SKM-1 treated with dmso at 0.1 percent for 144 hours (cell line): ENCODE data around the gene DUSP1.

Experiments used
- DNase-seq: peaks from one replicate; lab custom pipeline; 2025; ENCODE audit not compliant: unreplicated experiment; lab: John Stamatoyannopoulos, UW

Gene DUSP1

DNA sequence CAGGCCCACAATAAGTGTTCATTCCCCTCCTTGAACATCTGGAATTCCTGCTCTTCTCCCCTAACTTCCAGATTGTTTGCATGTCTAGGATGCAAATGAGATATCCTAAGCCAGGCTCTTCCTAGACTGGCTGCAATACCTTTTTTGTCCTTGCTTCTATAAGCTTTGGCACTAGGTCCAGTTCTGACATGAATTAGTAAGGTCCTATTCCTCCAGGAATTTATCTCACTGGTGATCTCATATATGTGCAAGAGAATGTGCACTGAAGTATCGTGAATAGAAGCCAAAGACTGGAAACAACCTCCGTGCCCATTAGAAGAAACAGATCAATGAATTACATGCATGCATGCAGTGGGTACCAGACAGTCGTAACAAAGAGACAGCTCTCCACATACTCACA, 25.2 kb downstream of the DUSP1 start:
- DNase-seq: no peak

DNA sequence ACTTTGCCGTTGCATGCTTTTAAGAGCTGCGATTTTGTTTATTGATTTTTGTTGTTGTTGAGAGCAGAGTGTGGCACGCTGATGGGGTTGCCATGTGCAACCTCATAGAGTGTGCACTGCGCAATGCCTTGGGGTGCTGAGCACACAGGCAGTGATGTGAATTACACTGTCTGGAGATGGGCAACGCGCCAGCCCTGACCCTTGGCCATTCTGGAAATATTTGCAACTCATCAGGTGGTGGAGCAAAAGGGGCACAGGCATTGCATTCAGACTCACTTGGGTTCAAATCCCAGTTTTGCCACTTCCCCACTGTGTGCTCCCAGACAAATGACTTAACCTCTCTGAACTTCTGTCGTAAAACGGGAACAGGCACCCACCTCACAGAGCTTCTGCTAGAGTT, 25.6 kb downstream of the DUSP1 start:
- DNase-seq: no peak

DNA sequence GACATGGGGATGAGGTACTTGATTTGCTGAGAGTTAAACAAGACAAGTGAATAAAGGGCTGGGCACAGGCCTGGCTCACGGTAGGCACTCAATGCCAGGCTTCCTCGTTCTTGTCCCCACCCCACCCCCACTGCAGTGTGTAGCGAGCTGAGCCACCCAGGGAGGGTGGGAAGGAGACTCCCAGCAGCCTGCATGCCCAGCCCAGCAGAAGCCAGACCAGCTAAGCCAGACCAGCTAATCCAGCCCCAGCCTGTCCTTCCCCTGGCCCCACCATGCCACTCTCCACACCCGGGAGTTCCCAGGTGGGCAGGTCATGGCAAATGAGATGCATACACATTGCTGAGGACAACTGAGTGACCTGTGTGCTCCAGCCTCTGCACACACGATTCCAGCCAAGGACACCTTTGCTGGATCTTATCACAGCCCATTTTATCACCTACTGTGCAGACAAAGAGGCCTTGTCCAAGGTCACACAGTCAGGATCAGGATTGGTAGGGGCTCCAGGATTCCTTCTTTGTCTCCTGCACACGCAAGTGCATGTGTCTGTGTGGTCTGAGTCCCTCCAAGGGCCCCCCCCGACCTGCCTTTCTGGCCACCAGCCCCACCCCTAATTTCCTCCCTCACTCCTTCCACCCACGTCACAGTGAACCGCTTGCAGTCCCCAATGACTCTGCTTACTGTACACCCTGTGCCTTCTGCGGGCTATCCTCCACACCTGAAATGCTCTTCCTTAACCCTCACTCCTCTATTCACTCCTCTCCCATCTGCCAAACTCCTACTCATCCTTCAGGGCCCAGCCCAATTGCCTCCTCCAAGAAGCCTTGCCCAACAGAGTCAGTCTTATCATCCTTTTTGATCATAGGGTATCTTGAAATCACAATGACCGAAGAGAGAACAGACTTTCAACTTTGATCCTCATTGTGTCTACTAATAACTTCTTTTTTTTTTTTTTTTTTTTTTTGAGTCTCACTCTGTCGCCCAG, 26.6 kb downstream of the DUSP1 start:
- no peak for DNase-seq

DNA sequence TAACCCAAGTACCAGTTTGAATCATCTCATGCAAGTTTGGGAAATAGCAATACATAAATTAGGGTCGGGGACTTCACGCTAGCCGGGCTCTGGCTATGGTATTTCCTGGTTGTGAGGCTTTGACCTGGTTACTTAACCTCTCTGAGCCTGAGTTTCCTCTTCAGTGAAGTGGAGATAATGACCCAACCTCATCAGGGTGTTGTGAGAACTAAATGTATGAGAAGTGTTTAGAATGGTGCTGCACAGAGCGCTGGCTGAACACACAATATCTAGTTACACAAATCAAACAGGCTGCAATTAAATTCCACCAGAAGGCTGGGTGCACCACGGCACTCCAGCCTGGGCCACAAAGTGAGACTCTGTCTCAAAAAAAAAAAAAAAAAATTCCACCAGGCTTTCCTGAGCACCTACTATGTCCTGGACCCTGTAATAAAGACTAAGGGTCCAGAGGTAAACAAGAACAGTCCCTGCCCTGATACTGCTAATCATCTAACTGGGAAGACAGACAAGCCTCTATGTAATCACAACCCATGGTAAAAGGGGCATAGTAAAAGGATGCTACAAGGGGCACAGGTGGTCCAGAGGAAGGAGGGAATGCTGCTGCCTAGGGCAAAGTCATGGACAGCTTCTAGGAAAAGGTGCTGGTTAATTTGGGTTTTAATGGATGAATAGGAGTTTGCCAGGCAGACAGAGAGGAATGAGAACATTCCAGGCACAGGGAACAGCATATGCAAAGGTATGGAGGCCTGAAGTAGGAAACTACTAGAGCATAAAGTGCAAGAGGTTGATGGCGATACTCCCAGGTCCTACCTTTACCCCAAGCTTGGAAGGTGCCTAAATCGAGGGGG, 27.7 kb downstream of the DUSP1 start:
- DNase-seq: no peak

DNA sequence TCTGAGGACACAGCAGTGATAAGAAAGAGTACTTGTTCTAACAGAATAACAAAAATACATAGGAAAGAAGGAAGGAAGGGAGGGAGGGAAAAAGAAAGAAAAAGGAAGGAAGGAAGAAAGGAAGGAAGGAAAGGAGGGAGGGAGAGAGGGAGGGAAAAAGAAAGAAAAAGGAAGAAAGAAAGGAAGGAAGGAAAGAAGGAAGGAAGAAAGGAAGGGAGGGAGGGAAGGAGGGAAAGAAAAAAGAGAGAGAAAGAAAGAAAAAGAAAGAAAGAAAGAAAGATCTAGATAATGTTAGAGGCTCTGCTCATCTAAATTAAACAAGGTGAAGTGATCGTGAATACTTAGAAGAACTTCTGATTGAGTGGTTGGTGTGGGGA, 29.8 kb downstream of the DUSP1 start:
- no peak for DNase-seq

DNA sequence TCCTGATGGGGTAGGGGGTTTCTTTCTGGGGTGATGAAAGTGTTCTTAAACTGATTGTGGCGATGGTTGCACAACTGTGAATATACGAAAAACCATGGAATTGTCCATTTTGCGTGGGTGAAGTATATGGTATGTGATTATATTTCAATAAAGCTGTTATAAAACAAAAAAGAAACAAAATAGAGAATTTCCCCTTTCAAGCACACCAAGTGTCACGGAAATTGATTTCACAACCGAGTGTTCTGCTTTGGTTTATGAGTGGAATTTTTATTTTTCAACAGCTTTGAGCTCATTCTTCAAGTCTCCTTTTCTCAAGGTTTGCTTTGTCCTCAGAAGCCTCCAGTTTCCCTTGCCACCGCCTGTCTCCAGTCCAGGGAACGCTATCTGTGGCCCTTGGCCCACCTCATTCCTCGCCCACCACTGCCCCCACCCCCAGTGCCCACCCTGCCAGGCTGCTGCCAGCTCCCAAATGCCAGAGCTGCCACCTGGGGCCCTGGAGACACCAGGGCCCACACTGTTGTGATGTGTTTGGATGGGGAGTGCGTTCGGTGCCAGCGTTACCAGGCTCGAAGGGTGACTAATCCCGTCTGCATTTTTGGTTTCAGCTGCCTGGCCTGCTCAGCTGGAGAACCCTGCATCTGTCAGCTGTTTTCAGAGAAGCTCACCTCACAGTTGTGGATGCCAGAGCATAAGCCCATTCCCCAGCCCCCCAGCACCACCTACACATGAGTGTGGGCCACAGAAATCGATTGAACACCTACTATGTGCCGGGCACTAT, 30.4 kb downstream of the DUSP1 start:
- DNase-seq: no peak

DNA sequence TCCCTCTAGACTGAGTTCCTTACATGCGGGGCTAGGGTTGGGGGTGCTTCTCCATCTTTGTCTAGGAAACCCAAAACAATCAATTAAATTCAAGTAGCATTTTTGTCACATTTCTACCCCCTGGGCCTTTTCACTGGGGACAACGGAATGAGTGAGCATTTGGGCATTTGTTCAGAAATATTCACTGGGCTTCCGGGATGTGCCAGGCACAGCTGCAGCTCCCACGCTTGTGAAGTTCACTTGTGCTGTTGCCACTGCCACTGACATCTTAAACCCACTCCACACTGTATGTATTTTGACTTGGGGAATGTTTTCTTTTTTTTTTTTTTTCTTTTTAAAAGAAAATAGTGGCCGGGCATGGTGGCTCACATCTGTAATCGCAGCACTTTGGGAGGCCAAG, 31.6 kb downstream of the DUSP1 start:
- DNase-seq: no peak

DNA sequence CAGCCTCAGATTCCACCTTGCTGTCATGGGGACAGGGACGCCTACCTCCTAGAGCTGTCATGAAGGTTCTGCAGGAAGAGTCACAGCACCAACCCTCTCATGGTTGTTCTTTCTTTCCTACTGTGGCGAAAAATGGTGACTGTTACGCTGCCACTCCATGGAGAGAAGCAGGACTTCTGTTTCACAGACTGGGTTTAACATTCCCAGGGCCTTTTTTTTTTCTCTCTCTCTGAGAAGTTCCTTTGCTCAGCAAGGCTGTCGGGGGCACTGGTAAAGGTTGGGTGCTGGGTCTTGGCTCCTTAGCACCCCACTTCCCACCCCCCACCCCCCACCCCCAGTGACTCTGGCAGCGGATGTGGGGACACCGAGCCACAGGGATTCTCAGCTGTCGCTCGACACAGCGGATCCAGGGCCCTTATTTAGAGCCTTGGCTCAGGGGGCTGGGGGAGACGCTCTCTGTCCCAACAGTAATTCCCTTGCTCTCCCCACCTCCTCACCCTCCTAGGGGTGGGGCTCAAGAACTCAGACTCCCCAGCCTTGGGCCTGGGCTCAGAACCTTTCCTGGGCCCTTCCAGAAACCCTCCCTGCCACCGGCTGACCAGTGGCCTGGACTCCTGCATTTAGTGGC, 34.4 kb downstream of the DUSP1 start:
- no peak for DNase-seq

DNA sequence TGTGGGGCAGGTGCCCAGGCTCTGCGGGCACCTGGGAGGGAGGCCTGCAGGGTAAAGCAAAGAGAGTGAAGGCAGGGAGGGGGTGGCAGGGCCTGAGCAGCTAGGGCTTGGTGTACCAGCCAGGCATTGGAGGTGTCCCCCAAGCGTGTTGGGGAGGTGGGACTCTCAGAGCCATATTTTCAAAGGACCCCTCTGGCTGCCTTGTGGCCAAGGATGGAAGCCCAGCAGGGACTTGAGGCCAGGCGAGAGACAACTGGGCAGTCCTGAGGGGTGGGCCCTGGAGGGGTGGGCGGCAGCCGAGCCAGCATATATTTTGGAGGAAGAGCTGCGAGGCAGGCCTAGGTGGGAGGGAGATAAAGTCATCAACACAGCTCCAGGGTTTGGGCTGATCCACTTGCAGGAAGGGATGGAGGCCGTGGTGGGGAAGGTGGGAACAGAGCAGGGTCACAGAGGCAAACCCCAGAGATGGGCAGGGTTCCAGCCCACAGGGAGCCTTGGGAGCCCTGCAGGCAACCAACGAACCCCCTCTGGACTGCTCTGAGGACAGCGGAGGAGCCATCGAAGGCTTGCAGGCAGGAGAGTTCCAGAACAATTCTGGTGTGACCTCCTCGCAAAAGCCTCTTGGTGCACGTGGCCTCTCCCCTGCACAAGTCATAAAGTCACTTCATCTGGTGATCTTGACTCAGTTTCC, 35.7 kb downstream of the DUSP1 start:
- no peak for DNase-seq

DNA sequence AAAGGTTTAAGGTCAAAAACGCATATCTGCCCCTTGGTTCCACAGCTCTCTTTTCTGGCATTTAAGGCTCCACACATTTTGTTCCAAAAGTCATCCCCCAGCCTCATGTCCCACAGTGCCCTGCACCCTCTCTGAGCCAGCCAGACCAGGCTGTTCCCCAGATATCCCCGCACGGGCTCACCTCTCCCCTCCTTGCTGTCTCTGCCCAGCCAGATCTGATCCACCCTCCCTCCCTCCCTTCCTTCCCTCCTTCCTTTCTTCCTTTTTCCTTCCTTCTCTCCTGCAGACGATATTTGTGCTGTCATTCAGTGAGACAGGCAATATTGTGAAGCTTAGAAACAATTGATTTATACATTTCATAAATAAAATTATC, 37.0 kb downstream of the DUSP1 start:
- no peak for DNase-seq

DNA sequence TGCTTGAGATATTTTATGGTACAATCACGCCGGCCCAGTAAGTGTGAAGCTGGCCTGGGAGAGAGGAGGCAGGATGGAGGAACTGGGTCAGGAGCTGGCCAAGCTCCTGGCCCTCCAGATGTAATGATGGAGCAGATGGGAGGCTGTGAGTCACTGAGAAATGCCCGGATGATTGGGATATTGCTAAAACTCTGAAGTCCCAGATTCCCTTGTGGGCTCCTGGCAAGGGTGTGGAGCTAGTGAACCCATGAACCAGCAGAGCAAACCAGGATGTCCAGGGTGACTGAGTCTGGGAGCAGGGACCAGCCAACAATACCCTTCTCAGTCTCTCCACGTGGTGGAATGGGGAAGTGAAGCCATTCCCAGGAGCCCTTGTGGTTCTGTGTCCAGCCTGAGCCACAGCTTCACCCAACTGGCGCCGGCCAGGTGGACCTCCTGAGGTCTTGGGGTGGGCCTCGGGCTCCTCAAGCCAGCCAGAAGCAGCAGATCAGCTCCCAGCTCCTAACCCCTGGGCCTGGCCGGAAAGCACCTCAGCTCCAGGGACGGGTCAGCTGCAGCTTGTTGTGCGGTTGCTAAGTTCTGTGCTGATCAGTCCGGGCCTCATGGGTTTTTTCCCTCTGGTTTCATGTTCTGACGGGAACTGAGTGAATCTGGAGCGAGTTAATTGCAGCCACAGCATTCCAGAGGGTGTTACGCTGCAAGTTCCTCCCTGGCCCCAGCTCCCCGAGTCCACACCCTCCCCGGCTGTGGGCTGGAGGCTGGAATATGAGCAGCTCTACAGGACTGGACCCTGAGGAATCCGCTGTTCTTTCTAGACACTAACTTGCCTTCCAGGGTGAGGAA, 37.6 kb downstream of the DUSP1 start:
- no peak for DNase-seq

DNA sequence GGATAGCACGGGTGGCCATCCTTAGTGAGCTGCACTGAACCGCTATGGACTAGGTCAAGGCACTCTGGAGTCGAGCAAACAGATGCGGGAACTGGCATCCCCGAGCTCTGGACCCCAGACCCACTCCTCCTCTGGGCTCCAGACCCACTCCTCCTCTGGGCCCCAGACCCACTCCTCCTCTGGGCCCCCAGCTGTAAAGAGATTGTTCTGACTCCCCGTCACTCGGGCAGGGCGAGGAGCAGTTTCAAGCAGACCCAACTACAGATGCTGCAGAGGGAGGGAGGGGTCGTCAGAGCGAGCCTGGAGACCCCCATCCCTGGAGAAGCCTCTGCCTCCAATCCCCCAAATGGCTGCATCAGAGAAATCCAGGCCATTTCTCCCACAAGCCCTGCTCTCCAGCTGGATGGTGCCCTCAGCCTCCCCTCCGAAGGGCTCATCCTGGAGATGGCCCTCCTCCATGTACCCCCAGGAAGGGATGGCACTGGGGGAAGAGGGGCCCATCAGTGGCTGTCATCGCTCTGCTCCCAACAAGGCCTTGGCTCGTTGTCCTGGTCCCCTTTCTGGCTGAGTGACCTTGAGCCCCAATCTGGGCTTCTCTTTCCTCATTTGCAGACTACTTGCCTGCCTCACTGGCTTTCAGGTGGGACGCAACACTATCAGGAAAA, 38.7 kb downstream of the DUSP1 start:
- no peak for DNase-seq

DNA sequence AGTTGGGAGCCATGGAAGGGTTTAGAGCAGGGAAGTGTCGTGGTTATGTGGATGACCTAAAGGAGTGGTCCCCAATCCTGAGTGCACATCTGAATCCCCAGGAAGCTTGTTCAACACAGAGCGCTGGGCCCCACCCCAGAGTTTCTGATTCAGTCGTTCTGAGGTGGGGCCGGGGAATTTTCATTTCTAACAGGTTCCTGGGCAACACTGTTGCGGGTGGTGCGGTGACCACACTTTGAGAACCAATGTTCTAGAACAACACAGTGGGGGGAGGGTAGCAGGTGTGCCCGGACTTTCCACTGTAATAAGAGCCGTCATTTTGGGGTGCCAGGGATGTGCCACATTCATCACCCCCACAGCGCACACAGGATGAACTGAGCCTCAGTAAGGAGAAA, 39.3 kb downstream of the DUSP1 start:
- DNase-seq: no peak

DNA sequence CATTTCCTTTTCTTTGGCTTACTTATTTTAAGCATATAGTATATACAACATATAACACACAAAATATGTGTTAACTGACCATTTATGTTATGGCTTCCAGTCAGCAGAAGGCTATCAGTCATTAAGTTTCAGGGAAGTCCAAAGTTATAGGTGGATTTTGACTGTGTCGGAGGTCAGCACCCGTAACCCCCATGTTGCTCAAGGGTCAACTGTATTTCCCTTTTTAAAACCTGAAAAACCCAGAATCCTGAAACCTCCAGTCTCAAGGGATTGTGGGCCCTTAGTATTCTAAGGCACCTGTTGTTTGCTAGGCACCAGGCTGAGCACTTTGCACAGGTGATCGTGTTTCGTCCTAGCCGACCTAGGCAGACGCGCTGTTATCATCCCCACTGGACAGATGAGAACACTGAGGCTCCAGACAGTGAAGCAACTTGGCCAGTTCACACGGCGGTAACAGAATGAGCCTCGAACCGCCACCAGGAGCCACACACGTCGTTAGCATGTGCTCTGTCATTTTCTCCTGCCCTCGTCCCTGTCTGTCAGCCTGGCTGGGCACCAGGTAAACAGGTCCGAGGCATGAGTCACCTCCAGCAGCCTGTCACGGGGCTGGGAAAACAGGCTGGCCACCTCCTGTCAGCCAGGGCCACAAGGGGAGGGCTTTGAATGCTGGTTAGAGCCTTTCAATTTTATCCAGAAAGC, 39.9 kb downstream of the DUSP1 start:
- DNase-seq: no peak

DNA sequence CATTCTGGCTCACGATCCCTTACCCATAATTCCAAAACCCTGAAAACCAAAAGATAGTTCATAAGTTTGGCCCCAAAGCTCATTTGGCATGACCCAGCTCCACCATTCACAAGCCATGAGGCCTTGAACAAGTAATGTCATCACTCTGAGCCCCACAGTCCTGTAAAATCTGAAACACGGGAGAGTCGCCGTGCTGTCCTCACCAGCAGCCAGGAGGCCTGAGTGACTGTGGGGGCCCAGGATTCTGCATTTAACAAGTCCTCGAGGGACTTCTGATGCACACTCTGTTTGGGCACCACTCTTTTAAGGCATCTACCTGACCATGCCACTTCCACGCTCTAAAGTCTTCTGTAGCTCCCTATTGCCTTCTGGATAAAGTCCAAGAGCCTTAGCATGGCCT, 40.8 kb downstream of the DUSP1 start:
- no peak for DNase-seq

DNA sequence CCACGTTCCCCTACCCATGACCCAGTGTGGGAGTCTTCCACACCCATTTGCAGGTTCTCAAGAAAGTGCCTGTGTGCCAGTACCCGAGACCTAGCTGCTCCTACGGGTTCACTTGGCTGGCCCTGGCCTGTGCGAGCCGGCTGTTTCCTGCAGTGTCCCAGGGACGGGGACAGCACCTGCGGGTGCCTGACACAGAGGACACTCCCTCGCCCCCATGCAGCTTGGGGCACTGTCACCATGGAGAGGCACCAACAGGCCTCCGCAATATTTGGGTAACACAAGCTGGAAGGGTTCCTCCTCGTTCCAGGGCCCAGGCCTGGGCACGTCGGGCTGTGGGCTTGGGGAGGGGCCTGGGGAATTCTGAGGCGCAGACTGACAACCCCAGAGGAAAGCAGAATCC, 41.4 kb downstream of the DUSP1 start:
- DNase-seq: no peak

DNA sequence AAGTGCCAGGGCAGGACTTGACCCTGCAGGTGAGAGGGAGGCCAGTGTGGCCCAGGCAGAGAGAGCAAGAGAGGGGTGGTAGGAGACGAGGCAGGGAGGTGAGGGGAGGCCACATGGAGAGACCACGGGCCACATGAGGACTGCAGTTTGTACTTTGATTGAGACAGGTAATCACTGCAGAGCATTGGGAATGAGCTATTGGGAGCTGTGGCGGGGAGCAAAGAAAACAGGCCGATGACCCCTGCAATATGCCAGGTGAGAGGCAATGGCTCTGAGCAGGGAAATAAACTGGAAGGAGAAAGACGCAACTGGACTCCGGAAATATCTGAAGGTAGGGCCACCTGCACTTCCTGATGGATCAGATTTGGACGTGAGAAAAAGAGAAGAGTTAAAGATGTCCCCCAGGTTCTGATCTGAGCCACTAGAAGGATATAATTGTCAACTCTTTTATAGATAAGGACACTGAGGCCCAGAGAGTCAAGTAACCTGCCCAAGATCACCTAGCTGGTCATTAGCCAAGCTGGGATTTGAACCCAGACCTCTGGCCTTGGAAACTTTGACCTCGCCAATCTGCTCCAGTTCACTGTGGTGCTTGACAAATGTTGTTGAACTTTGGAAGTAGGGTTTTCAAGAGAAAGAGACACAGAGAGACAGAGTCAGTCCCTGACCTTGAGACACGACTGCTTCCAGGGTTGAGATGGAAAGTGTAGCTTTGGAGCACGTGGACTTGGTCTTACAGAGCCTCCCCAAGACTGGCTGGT, 42.3 kb downstream of the DUSP1 start:
- no peak for DNase-seq

DNA sequence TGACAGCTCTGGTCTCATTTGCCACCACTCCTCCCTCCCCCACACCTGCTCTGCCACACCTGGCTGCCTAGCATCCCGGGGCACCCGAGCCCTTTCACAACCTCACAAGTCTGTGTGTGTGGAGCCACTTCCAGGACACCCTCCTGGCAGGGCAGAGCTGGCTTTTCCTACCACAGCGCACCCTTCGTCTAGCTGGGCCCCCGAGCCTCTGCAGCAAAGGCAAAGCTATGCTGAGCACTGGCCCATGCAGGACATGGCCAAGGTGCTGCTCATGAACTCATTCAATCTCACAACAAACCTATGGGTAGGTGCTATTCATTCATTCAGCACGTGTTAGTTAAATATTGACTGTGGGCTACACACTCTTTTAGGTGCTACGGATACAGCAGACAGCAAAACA, 43.4 kb downstream of the DUSP1 start:
- no peak for DNase-seq
